GM23338 (cell line): ENCODE measurements around the gene SMIM10. TPM values are rescaled to one million over a fixed set of nuclear protein-coding genes. Genes with fewer than 3 reads are reported as not detected.
A peak's percentile ranks its signal among the peaks of the same experiment; 100 is the strongest.

Source experiments
- ATAC-seq: fragments of 200-7000 bp; cut with Tn5 transposase; 3 replicates; pipeline ENCODE4 v1.9.1; 2020
- DNase-seq: peaks from one replicate; pipeline ENCODE4 v3.0.0-alpha.2; 2015; ENCODE audit warnings: low spot score
- H2AFZ ChIP-seq: fragments of 200-600 bp; sonication (generic); 2 replicates; pipeline ENCODE4 v1.8.0; 2016; ENCODE audit warnings: antibody characterized with exemption, mild to moderate bottlenecking, moderate library complexity
- H3F3A ChIP-seq: fragments of 200-600 bp; sonication (generic); replicated peaks from 2 replicates; pipeline ENCODE4 v1.8.0; 2017; ENCODE audit warnings: antibody characterized with exemption, mixed run types, low read depth
- H3K27ac ChIP-seq: fragments of 200-600 bp; sonication (generic); 2 replicates; pipeline ENCODE4 v1.6.1; 2016; ENCODE audit warnings: low read depth
- H3K27me3 ChIP-seq: fragments of 200-600 bp; sonication (generic); 2 replicates; pipeline ENCODE4 v1.8.0; 2016; ENCODE audit warnings: mild to moderate bottlenecking, mixed run types, moderate library complexity; ENCODE audit not compliant: insufficient read depth
- H3K36me3 ChIP-seq: fragments of 200-600 bp; sonication (generic); 2 replicates; pipeline ENCODE4 v1.8.0; 2016; ENCODE audit warnings: mild to moderate bottlenecking; ENCODE audit not compliant: insufficient read depth
- H3K4me1 ChIP-seq: fragments of 200-600 bp; sonication (generic); 2 replicates; pipeline ENCODE4 v1.8.0; 2016; ENCODE audit warnings: mild to moderate bottlenecking, moderate library complexity; ENCODE audit not compliant: insufficient read depth
- H3K4me2 ChIP-seq: fragments of 200-600 bp; sonication (generic); 2 replicates; pipeline ENCODE4 v1.7.1; 2017; ENCODE audit warnings: mixed run types
- H3K4me3 ChIP-seq: fragments of 200-600 bp; sonication (generic); 2 replicates; pipeline ENCODE4 v1.6.1; 2016; ENCODE audit warnings: mixed run types
- H3K79me2 ChIP-seq: fragments of 200-600 bp; sonication (generic); replicated peaks from 2 replicates; pipeline ENCODE4 v1.8.0; 2017; ENCODE audit warnings: mild to moderate bottlenecking; ENCODE audit not compliant: insufficient read depth
- H3K9me2 ChIP-seq: fragments of 200-600 bp; sonication (generic); 2 replicates; pipeline ENCODE4 v1.8.0; 2017; ENCODE audit not compliant: insufficient read depth
- H4K20me1 ChIP-seq: fragments of 200-600 bp; sonication (generic); replicated peaks from 2 replicates; pipeline ENCODE4 v1.8.0; 2017; ENCODE audit warnings: mild to moderate bottlenecking; ENCODE audit not compliant: insufficient read depth
- H3K27ac Mint-ChIP-seq: 2 replicates; pipeline ENCODE4 v1.8.0; 2020; ENCODE audit warnings: inconsistent platforms, mild to moderate bottlenecking, moderate library complexity, mixed read lengths
- H3K27me3 Mint-ChIP-seq: 3 replicates; pipeline ENCODE4 v1.8.0; 2022; ENCODE audit warnings: low read depth, mild to moderate bottlenecking, moderate library complexity, mixed read lengths, inconsistent platforms; ENCODE audit not compliant: insufficient read depth, poor library complexity
- H3K36me3 Mint-ChIP-seq: 3 replicates; pipeline ENCODE4 v1.8.0; 2021; ENCODE audit warnings: low read depth, mild to moderate bottlenecking, inconsistent platforms, moderate library complexity, mixed read lengths
- H3K4me1 Mint-ChIP-seq: 3 replicates; pipeline ENCODE4 v1.8.0; 2020; ENCODE audit warnings: mild to moderate bottlenecking, inconsistent platforms, mixed read lengths
- H3K4me3 Mint-ChIP-seq: 3 replicates; pipeline ENCODE4 v1.8.0; 2021; ENCODE audit warnings: moderate library complexity, mild to moderate bottlenecking, inconsistent platforms, mixed read lengths
- H3K9me3 Mint-ChIP-seq: 3 replicates; pipeline ENCODE4 v1.8.0; 2020; ENCODE audit warnings: moderate library complexity, mild to moderate bottlenecking, inconsistent platforms, mixed read lengths
- CREB1 ChIP-seq: fragments of 250-450 bp; sonication (Bioruptor Pico); IDR thresholded peaks from 2 replicates; pipeline ENCODE4 v1.5.0; 2020; ENCODE audit warnings: low read depth, mild to moderate bottlenecking, moderate library complexity
- EZH2 ChIP-seq: fragments of 200-600 bp; sonication (generic); IDR thresholded peaks from one replicate; pipeline ENCODE4 v1.8.0; 2017; ENCODE audit warnings: antibody characterized with exemption, mild to moderate bottlenecking, low read depth; ENCODE audit not compliant: unreplicated experiment
- EZH2phosphoT487 ChIP-seq: fragments of 200-600 bp; sonication (generic); IDR thresholded peaks from one replicate; pipeline ENCODE4 v1.8.1; 2018; ENCODE audit warnings: antibody characterized with exemption; ENCODE audit not compliant: unreplicated experiment
- JUNB ChIP-seq: IDR thresholded peaks from one replicate; pipeline ENCODE4 v1.6.1; 2016; ENCODE audit warnings: antibody characterized with exemption; ENCODE audit not compliant: unreplicated experiment
- STAT1 ChIP-seq: IDR thresholded peaks from one replicate; pipeline ENCODE4 v1.6.1; 2016; ENCODE audit warnings: antibody characterized with exemption; ENCODE audit not compliant: unreplicated experiment
- ZNF114 ChIP-seq: fragments of 250-450 bp; sonication (Bioruptor Pico); IDR thresholded peaks from 2 replicates; pipeline ENCODE4 v1.5.0; 2020; ENCODE audit warnings: mild to moderate bottlenecking, moderate library complexity
- polyA plus RNA-seq: library from polyadenylated mRNA; unstranded; fragments of >200 nt; fragmentation: Nextera tagmentation; extraction: Ambion mirVana; gene quantifications from 2 replicates; pipeline ENCODE4 v1.2.1, GENCODE V29; 2016
- total RNA-seq: library from RNA; depleted of rRNA; stranded (reverse); fragments of >200 nt; shearing (Covaris generic); gene quantifications from 2 replicates; pipeline ENCODE4 v1.2.3, GENCODE V29; 2014
- TF ChIP-seq, protein P1 (sequence below): IDR thresholded peaks from one replicate; pipeline ENCODE4 v1.6.1; 2018; ENCODE audit warnings: antibody characterized with exemption; ENCODE audit not compliant: unreplicated experiment
- TF ChIP-seq, protein P2 (sequence below): IDR thresholded peaks from 2 replicates; pipeline ENCODE4 v1.6.1; 2016; ENCODE audit warnings: antibody characterized with exemption
- TF ChIP-seq, protein P3 (sequence below), 2 experiments: fragments of 200-600 bp in 1 of 2; sonication (generic) in 1 of 2; conservative IDR thresholded peaks; 2 replicates each; pipeline versions ENCODE4 v1.5.1 to v1.6.1; 2016 to 2017; ENCODE audit warnings: antibody characterized with exemption in 2 of 2, low read depth in 2 of 2, mild to moderate bottlenecking in 2 of 2, moderate library complexity in 1 of 2

Gene SMIM10
- total and polyA plus RNA-seq, 2 experiments from 2014 or later = 1.7 to 4.8 TPM

DNA sequence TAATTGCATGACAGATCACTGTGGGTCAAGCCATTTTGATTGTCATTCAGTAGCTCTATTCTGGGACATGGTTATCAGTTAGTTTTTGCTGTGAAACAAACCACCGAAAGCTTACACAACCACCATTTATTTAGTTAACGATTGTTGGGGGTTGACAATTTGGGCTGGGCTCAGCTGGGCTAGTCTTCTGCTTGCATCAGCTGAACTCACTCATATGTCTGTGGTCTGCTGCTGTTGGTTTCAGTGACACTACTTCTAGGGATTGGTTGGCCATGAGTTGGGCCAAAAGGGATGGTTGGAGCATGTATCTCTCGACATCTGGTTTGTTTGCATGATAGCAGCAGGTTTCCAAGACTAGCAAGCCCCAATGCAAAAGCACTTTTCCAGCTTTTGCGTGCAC, 5.3 kb upstream of the SMIM10 start (continued):
- TF ChIP-seq, protein P1, sequence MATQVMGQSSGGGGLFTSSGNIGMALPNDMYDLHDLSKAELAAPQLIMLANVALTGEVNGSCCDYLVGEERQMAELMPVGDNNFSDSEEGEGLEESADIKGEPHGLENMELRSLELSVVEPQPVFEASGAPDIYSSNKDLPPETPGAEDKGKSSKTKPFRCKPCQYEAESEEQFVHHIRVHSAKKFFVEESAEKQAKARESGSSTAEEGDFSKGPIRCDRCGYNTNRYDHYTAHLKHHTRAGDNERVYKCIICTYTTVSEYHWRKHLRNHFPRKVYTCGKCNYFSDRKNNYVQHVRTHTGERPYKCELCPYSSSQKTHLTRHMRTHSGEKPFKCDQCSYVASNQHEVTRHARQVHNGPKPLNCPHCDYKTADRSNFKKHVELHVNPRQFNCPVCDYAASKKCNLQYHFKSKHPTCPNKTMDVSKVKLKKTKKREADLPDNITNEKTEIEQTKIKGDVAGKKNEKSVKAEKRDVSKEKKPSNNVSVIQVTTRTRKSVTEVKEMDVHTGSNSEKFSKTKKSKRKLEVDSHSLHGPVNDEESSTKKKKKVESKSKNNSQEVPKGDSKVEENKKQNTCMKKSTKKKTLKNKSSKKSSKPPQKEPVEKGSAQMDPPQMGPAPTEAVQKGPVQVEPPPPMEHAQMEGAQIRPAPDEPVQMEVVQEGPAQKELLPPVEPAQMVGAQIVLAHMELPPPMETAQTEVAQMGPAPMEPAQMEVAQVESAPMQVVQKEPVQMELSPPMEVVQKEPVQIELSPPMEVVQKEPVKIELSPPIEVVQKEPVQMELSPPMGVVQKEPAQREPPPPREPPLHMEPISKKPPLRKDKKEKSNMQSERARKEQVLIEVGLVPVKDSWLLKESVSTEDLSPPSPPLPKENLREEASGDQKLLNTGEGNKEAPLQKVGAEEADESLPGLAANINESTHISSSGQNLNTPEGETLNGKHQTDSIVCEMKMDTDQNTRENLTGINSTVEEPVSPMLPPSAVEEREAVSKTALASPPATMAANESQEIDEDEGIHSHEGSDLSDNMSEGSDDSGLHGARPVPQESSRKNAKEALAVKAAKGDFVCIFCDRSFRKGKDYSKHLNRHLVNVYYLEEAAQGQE = no peak

DNA sequence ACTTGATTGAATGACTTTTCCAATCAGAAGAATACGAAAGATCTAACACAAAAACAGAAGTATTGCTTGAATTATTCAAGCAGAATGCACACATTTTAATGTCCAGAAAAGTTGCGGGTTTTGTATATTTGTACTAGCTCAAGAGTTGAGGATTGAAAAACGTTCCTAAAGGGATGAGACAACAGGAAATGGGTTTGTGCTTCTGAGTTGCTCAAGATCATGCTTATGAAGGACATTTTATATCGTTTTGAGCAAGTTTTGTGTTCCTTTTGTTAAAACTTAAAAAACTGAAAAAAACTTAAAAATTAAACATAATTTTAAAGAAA, 353 bp upstream of the SMIM10 start:
- Histone ChIP-seq H3K27ac (no peak overlapping the region), H3K4me2 (peak overlapping the region; percentile 66), H3K4me1 (peaks cover 14% of the 10 kb centered on the region), H3K9me2 (no peaks in the 10 kb centered on the region), H3K27me3 (peaks cover 13% of the 10 kb centered on the region), H3K79me2 (no peaks in the 10 kb centered on the region), H3K36me3 (no peaks in the 10 kb centered on the region), H2AFZ (no peak overlapping the region), H4K20me1 (no peaks in the 10 kb centered on the region), H3F3A (no peaks in the 10 kb centered on the region), H3K4me3 (peak overlapping the region; percentile 53; the same call in 1 of the 2 replicates)
- ATAC-seq (no peak), DNase-seq (no peak)
- Mint-ChIP-seq H3K27ac (no peak overlapping the region), H3K4me1 (peaks cover 17% of the 10 kb centered on the region), H3K4me3 (peak overlapping the region; percentile 18; the same call in 2 of the 3 replicates), H3K9me3 (no peaks in the 10 kb centered on the region), H3K27me3 (peaks cover 5% of the 10 kb centered on the region), H3K36me3 (no peaks in the 10 kb centered on the region)
- TF ChIP-seq ZNF114 = no peak
- TF ChIP-seq EZH2 = no peak
- no peak for TF ChIP-seq JUNB
- TF ChIP-seq, protein P2, sequence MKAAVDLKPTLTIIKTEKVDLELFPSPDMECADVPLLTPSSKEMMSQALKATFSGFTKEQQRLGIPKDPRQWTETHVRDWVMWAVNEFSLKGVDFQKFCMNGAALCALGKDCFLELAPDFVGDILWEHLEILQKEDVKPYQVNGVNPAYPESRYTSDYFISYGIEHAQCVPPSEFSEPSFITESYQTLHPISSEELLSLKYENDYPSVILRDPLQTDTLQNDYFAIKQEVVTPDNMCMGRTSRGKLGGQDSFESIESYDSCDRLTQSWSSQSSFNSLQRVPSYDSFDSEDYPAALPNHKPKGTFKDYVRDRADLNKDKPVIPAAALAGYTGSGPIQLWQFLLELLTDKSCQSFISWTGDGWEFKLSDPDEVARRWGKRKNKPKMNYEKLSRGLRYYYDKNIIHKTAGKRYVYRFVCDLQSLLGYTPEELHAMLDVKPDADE = no peak
- TF ChIP-seq STAT1 = no peak
- TF ChIP-seq, protein P3, sequence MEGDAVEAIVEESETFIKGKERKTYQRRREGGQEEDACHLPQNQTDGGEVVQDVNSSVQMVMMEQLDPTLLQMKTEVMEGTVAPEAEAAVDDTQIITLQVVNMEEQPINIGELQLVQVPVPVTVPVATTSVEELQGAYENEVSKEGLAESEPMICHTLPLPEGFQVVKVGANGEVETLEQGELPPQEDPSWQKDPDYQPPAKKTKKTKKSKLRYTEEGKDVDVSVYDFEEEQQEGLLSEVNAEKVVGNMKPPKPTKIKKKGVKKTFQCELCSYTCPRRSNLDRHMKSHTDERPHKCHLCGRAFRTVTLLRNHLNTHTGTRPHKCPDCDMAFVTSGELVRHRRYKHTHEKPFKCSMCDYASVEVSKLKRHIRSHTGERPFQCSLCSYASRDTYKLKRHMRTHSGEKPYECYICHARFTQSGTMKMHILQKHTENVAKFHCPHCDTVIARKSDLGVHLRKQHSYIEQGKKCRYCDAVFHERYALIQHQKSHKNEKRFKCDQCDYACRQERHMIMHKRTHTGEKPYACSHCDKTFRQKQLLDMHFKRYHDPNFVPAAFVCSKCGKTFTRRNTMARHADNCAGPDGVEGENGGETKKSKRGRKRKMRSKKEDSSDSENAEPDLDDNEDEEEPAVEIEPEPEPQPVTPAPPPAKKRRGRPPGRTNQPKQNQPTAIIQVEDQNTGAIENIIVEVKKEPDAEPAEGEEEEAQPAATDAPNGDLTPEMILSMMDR (conservative IDR thresholded peaks at IDR 0.05; ENCODE audit: low read depth in 2 of 2) = no peak
- no peak for TF ChIP-seq CREB1
- no peak for TF ChIP-seq EZH2phosphoT487
